Tibial nerve (tissue), 4 donors: ENCODE data around the gene PTGES3.
A peak's percentile ranks its signal among the peaks of the same experiment; 100 is the strongest.

Source experiments
- CTCF ChIP-seq, 5 experiments: fragments of 200-600 bp in 3 of 5; fragments of 450-650 bp in 2 of 5; sonication (generic) in 3 of 5; IDR thresholded peaks; one replicate each; pipeline ENCODE4 v1.5.1; 2016 to 2019; ENCODE audit warnings: antibody characterized with exemption in 5 of 5, mild to moderate bottlenecking in 3 of 5, moderate library complexity in 2 of 5
- EP300 ChIP-seq, 2 donors: sonication (generic); formaldehyde crosslinking; IDR thresholded peaks; one replicate each; pipeline ENCODE4 v1.6.1; 2017; ENCODE audit warnings: antibody characterized with exemption in 2 of 2, mild to moderate bottlenecking in 1 of 2
- POLR2A ChIP-seq, 2 donors: fragments of 450-650 bp; IDR thresholded peaks; one replicate each; pipeline ENCODE4 v1.6.1; 2017; ENCODE audit warnings: antibody characterized with exemption in 2 of 2, mild to moderate bottlenecking in 2 of 2, moderate library complexity in 2 of 2

- TF ChIP-seq CTCF (IDR thresholded peaks at IDR 0.05) = no peak
- peak in 1 of 2 donors; percentile 41 for TF ChIP-seq POLR2A (IDR thresholded peaks at IDR 0.05)
- no peak for TF ChIP-seq EP300 (IDR thresholded peaks at IDR 0.05)
These were observed 53.7 kb downstream of the PTGES3 start for GRCh38 chr12:56634242-56634836.
